C4-2B (cell line): ENCODE data around the gene JAKMIP1.

ENCODE experiments used
- CTCF ChIP-seq: fragments of 450-650 bp; conservative IDR thresholded peaks from 2 replicates; pipeline ENCODE4 v1.5.1; 2017; ENCODE audit warnings: mild to moderate bottlenecking
- ZFX ChIP-seq: fragments of 450-650 bp; IDR thresholded peaks from 2 replicates; pipeline ENCODE4 v1.6.1; 2017

DNA sequence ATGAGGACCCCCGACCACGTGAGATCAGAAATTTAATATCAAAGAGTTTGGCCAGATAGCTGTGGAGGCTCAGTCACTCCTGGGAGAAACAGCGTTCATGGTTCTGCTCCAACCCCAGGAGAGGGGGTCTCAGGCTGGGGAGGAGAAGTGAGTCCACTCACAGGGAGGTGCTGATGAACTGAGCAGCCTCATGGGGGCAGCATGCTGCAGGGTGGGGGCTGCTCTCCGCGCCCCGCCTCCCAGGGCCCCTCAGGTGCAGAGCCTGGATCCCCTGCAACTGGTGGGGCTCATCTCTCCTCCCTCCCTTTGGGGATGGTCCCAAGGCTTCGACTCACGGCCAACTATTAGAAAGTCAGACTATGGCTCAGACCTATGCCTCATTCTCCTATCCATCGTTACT, 155.5 kb downstream of the JAKMIP1 start:
- no peak; the same call in 1 of the 2 replicates for TF ChIP-seq CTCF
- no peak for TF ChIP-seq ZFX
